Endothelial cell of coronary artery (primary cell): Measurements from ENCODE around the gene FERMT3. TPM values are rescaled to one million over a fixed set of nuclear protein-coding genes. Genes with fewer than 3 reads are reported as not detected.

Source experiments
- total RNA-seq: library from RNA; depleted of rRNA; stranded (reverse); fragments of >200 nt; gene quantifications from 2 replicates; pipeline ENCODE4 v1.2.3, GENCODE V29; 2014

FERMT3 gene
- 27.2 and 55.4 TPM in 2 replicates for total RNA-seq

DNA sequence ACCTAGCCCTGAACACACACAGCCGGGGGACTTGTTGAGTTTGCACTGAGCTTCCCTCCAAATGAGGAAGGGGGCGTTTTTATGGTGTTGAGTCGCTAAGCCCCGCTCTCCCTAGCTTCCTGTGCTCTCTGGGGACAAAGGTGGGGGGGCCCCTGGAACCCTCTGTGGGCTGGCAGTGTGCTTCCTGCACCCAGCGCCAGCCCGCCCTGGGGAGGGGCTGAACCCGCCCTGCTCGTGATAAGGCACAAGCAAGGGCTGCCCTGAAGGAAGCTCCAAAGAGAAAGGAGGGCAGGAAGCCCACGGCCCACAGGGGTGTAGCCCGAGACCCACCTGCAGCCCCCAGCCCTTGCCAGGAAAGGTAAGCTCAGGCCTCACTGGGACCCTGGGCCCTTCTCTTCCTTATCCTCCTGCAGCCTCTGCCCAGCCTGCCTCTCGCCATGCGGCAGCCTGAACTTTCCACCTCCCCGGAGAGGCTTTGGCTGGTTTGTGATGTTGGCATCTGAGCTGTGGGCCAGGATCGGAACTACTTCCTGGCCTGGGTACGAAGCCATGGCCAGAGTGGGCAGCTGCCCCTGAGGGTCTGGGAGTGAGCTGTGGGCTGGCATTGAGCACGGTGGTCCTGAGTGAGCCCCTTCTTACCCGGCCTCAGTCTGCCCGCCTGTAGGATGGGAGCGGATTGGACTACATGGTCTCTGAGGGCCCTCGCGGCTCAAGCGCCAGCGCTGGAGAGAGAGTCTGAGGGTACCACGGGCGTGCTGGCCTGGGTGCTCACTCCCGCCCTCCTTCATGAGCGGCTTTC is at the start of gene FERMT3:
Gene FERMT3, plus strand, starts transcription at position 265 of the 799 bp plus-strand sequence. CDS start 644 bp downstream, outside the sequence.

GRCh38 chr11:64165842-64166635 is 40.5 kb upstream of the FERMT3 start, which contains the start of gene MACROD1:
MACROD1 (minus strand) TSS chr11:64166113; CDS start chr11:64165994, 119 bp downstream.

GRCh38 chr11:64185693-64186491 is 20.6 kb upstream of the FERMT3 start, which contains the start of gene STIP1:
STIP1 (plus strand) TSS chr11:64186171; CDS start chr11:64186262, 91 bp downstream.

GRCh38 chr11:64225608-64226506 is 19.3 kb downstream of the FERMT3 start, which contains the start of the genes NUDT22 and TRPT1:
NUDT22 (plus strand) TSS chr11:64226274; CDS start chr11:64226653, 379 bp downstream.
TRPT1 (minus strand) TSS chr11:64226186; CDS start chr11:64225860, 326 bp downstream.

GRCh38 chr11:64230171-64230984 is 23.9 kb downstream of the FERMT3 start, which contains the start of gene DNAJC4:
DNAJC4 (plus strand) TSS chr11:64230548; CDS start chr11:64230855, 307 bp downstream.

GRCh38 chr11:64233913-64234586 is 27.5 kb downstream of the FERMT3 start, which contains the start of gene VEGFB:
VEGFB (plus strand) TSS chr11:64234584; CDS start chr11:64234834, 250 bp downstream.

DNA sequence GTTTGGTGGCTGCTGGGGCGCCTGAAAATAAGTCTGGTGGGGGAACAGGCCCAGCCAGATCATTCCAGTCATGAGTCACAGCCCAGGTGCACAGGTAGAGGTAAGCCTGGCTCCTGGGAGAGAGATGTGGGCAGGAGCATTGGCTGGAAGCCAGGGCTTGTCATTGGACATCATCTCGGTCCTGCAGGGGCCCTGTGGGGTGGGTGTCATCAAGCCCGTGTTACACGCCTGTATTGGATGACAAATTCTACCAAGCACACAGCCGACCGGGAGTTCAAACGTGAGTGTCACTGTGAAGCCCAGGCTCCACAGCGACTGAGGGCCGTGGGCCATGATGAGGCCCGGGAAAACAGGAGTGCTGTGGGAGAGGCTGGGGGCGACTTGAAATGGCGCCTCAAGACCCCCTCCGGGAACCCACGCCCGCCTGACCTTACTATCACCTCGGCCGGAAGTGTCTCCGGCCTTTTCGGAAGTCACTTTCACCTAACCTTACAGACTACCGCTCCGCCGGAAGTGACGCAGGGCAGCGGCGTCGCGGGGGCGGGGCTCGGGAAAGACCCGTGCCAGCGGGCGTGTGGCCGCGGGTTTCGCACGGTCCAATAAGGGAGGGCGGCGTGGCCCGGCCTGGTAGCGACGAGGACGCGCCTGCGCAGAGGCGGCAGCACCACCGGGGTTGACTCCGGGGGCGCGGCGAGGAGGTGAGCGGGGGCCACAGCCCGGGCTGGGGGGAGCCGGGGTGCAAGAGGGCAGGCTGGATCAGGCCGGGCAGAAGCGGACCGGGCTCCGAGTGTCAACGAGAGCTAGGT is 34.1 kb downstream of the FERMT3 start, which contains the start of gene FKBP2:
Gene FKBP2, plus strand, starts transcription at position 661 of the 806 bp plus-strand sequence. CDS start 1,293 bp downstream, outside the sequence.

GRCh38 chr11:64246871-64247728 is 40.6 kb downstream of the FERMT3 start, which contains the start of gene PPP1R14B:
PPP1R14B (minus strand) TSS chr11:64246943; CDS start chr11:64246673, 270 bp downstream.

DNA sequence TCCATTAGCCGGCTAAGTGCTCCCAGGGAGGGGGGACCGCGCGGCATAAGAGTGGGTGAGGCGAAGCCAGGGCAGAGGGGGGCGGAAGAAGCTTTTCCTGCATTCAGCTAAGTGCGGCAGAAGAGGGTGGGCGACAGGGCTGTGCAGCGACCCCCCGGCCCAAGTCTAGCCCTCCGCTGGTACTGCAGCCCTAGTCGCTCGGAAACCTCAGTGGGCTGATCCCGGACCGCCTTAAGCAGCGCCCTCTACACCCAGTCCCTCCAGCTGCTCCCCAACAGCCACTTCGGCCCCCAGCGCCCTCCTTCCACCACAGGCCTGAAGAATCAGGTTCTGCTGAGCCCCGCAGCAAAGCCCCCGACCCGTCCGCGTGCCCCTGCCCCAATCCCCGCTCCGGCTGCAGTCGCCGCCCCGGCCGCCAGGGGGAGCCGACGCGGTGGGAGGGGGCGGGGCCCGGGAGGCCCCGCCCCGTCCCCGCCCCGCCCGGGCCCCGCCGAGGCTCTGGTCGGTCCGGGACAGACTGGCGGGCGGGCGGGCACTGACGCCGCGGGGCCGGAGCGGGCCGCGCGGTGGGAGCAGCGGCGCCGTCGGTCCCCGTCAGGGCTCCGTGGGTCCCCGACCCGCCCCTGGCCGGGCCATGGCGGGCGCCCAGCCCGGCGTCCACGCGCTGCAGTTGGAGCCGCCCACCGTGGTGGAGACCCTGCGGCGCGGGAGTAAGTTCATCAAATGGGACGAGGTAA is 44.7 kb downstream of the FERMT3 start, which contains the start of gene PLCB3:
Gene PLCB3, plus strand, starts transcription at position 515 of the 737 bp plus-strand sequence. Its CDS starts 120 bp downstream, at position 635.

Other genes starting within 250 kb of the FERMT3 start
- gene COX8A, start 232.1 kb upstream of the FERMT3 start, total RNA-seq = 240 and 309 TPM in 2 replicates
- 57.6 and 62.0 TPM in 2 replicates for gene OTUB1, start 220.3 kb upstream of the FERMT3 start, total RNA-seq
- gene FLRT1, start 170.8 kb upstream of the FERMT3 start, total RNA-seq = not detected in 2 replicates
- 32.9 and 36.7 TPM in 2 replicates for gene MACROD1, start 40.6 kb upstream of the FERMT3 start, total RNA-seq
- 200 and 221 TPM in 2 replicates for gene STIP1, start 20.6 kb upstream of the FERMT3 start, total RNA-seq
- gene TRPT1, start 19.5 kb downstream of the FERMT3 start, total RNA-seq = 20.5 and 28.8 TPM in 2 replicates
- gene NUDT22, start 19.6 kb downstream of the FERMT3 start, total RNA-seq = 37.2 and 49.1 TPM in 2 replicates
- gene DNAJC4, start 23.8 kb downstream of the FERMT3 start, total RNA-seq = 10.6 and 15.0 TPM in 2 replicates
- 10.8 and 18.4 TPM in 2 replicates for gene VEGFB, start 27.9 kb downstream of the FERMT3 start, total RNA-seq
- gene FKBP2, start 34.4 kb downstream of the FERMT3 start, total RNA-seq = 60.1 and 63.5 TPM in 2 replicates
- 285 and 313 TPM in 2 replicates for gene PPP1R14B, start 40.2 kb downstream of the FERMT3 start, total RNA-seq
- gene PLCB3, start 44.8 kb downstream of the FERMT3 start, total RNA-seq = 65.0 and 68.5 TPM in 2 replicates
- 58.8 and 63.4 TPM in 2 replicates for gene BAD, start 77.9 kb downstream of the FERMT3 start, total RNA-seq
- 6.7 and 10.8 TPM in 2 replicates for gene GPR137, start 79.1 kb downstream of the FERMT3 start, total RNA-seq
- not detected in 2 replicates for gene KCNK4, start 84.6 kb downstream of the FERMT3 start, total RNA-seq
- 0.27 TPM in 1 of 2 replicates, not detected in the other for gene CATSPERZ, start 93.6 kb downstream of the FERMT3 start, total RNA-seq
- 37.9 and 45.5 TPM in 2 replicates for gene ESRRA, start 98.8 kb downstream of the FERMT3 start, total RNA-seq
- gene TRMT112, start 110.8 kb downstream of the FERMT3 start, total RNA-seq = 214 and 281 TPM in 2 replicates
- gene PRDX5, start 111.4 kb downstream of the FERMT3 start, total RNA-seq = 241 and 260 TPM in 2 replicates
- gene CCDC88B, start 133.5 kb downstream of the FERMT3 start, total RNA-seq = 1.3 and 2.4 TPM in 2 replicates
- gene RPS6KA4, start 152.4 kb downstream of the FERMT3 start, total RNA-seq = 40.9 and 46.9 TPM in 2 replicates